Measurements from ENCODE around the gene TRPV4. TPM values are rescaled to one million over a fixed set of nuclear protein-coding genes. Genes with fewer than 3 reads are reported as not detected.
A peak's percentile ranks its signal among the peaks of the same experiment; 100 is the strongest.

TRPV4 gene
- total RNA-seq, 6 donors from 2014 or later, result 2.2 to 9.7 (median 5.4) TPM

DNA sequence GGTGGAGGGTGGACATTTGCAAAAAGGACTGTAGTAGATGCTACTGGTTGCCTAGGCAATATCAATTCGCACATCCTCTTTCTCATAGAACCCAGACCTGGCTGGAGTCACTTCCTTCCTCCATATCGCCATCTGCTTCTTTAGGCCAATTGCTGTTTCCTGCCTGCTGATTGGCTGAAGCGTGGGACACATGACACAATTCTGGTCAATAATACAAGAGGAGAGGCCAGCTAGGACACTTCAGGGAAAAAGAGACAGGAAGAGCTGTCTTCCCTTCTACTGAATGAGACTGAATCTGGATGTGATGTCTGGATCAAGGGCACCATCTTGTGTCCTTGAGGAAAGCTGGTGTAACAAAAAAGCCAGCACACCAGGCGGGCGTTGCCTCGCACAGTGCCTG, 53.8 kb downstream of the TRPV4 start:
- Histone ChIP-seq H3K4me1 (no peaks in the 10 kb centered on the region), H3K36me3 (no peaks in the 10 kb centered on the region), H3K4me3 (no peak overlapping the region), H3K27me3 (no peaks in the 10 kb centered on the region), H3K27ac (no peak overlapping the region), H3K9me3 (peaks cover 0 to 3% (median 0%) of the 10 kb centered on the region in 4 donors)
- no peak for DNase-seq
- no peak for TF ChIP-seq EP300 (IDR thresholded peaks at IDR 0.05)
- TF ChIP-seq, protein P1, sequence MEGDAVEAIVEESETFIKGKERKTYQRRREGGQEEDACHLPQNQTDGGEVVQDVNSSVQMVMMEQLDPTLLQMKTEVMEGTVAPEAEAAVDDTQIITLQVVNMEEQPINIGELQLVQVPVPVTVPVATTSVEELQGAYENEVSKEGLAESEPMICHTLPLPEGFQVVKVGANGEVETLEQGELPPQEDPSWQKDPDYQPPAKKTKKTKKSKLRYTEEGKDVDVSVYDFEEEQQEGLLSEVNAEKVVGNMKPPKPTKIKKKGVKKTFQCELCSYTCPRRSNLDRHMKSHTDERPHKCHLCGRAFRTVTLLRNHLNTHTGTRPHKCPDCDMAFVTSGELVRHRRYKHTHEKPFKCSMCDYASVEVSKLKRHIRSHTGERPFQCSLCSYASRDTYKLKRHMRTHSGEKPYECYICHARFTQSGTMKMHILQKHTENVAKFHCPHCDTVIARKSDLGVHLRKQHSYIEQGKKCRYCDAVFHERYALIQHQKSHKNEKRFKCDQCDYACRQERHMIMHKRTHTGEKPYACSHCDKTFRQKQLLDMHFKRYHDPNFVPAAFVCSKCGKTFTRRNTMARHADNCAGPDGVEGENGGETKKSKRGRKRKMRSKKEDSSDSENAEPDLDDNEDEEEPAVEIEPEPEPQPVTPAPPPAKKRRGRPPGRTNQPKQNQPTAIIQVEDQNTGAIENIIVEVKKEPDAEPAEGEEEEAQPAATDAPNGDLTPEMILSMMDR (IDR thresholded peaks at IDR 0.05), result no peak
- no peak for ATAC-seq (ENCODE audit: low FRiP score in 2 of 2)
- 75 to 82% methylated on average over 6 of the region's 6 CpGs for WGBS, 2 donors

- Histone ChIP-seq H3K27ac (no peak overlapping the region), H3K9me3 (peaks cover 0 to 3% (median 0%) of the 10 kb centered on the region in 4 donors), H3K36me3 (no peaks in the 10 kb centered on the region), H3K27me3 (no peaks in the 10 kb centered on the region), H3K4me3 (no peak overlapping the region), H3K4me1 (peaks cover 0 to 1% (median 0%) of the 10 kb centered on the region in 4 donors)
- WGBS, 2 donors, result 97 to 100% methylated on average over 1 of the region's 1 CpG
- TF ChIP-seq EP300 (IDR thresholded peaks at IDR 0.05) (no peak), POLR2A (IDR thresholded peaks at IDR 0.05) (no peak), POLR2AphosphoS5 (IDR thresholded peaks at IDR 0.05) (no peak)
- TF ChIP-seq, protein P1 (IDR thresholded peaks at IDR 0.05), result no peak
- no peak for ATAC-seq (ENCODE audit: low FRiP score in 2 of 2)
- no peak for DNase-seq
Observed at GRCh38 chr12:109778684-109779083, 54.5 kb downstream of the TRPV4 start.

- Histone ChIP-seq H3K27me3 (no peaks in the 10 kb centered on the region), H3K9me3 (peaks cover 0 to 3% (median 0%) of the 10 kb centered on the region in 4 donors), H3K36me3 (no peaks in the 10 kb centered on the region), H3K4me1 (peaks cover 0 to 10% (median 3%) of the 10 kb centered on the region in 4 donors), H3K27ac (no peak overlapping the region), H3K4me3 (no peak overlapping the region)
- 35 to 39% methylated on average over 5 of the region's 5 CpGs for WGBS, 2 donors
- ATAC-seq (ENCODE audit: low FRiP score in 2 of 2), result no peak
- DNase-seq, result no peak
- TF ChIP-seq POLR2A (IDR thresholded peaks at IDR 0.05), result no peak
- TF ChIP-seq, protein P1 (IDR thresholded peaks at IDR 0.05), result no peak
- TF ChIP-seq EP300 (IDR thresholded peaks at IDR 0.05), result no peak
- no peak for TF ChIP-seq POLR2AphosphoS5 (IDR thresholded peaks at IDR 0.05)
Observed at GRCh38 chr12:109777544-109777943, 55.7 kb downstream of the TRPV4 start.

DNA sequence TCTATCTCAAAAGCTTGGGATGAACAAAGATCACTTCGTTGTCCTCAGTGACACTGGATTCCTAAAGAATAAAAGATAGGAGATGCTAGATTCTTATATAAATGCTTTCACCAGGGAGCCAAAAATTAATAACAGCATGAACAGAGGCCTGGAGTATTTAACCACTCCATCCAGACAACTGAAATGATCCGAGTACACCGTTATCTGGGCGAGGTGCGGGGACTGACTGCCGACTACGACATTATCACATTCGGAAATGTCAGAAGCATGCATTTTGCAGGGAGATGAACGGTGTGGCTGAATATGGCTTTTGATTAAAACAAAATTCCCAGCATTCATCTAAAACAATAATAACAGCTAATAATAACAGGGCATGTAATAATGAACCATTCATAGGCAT, 56.6 kb downstream of the TRPV4 start:
- peaks cover 0 to 3% (median 0%) of the 10 kb centered on the region in 4 donors for H3K9me3 ChIP-seq
- DNase-seq (no peak), ATAC-seq (ENCODE audit: low FRiP score in 2 of 2) (no peak)
- TF ChIP-seq, protein P1 (IDR thresholded peaks at IDR 0.05), result no peak
- no peaks in the 10 kb centered on the region for H3K36me3 ChIP-seq
- WGBS, 2 donors, result 76 to 77% methylated on average over 9 of the region's 9 CpGs
- no peaks in the 10 kb centered on the region for H3K27me3 ChIP-seq
- peaks cover 0 to 10% (median 3%) of the 10 kb centered on the region in 4 donors for H3K4me1 ChIP-seq
- no peak overlapping the region for H3K4me3 ChIP-seq
- no peak overlapping the region for H3K27ac ChIP-seq

GRCh38 chr12:109775172-109775881, 57.9 kb downstream of the TRPV4 start:
- H3K4me1 ChIP-seq, result peaks cover 0 to 10% (median 3%) of the 10 kb centered on the region in 4 donors
- peaks cover 0 to 3% (median 0%) of the 10 kb centered on the region in 4 donors for H3K9me3 ChIP-seq
- TF ChIP-seq EP300 (IDR thresholded peaks at IDR 0.05), result no peak
- TF ChIP-seq, protein P1 (IDR thresholded peaks at IDR 0.05), result peak; percentile 75 to 86 (median 79)
- no peak for TF ChIP-seq POLR2A (IDR thresholded peaks at IDR 0.05)
- no peak overlapping the region for H3K27ac ChIP-seq
- ATAC-seq (ENCODE audit: low FRiP score in 2 of 2) (peak; percentile 80 to 82), DNase-seq (peak in 1 of 2 donors; percentile 68)
- H3K4me3 ChIP-seq, result no peak overlapping the region
- WGBS, 2 donors, result 21 to 27% methylated on average over 7 to 10 of the region's 10 CpGs
- no peaks in the 10 kb centered on the region for H3K27me3 ChIP-seq
- H3K36me3 ChIP-seq, result no peaks in the 10 kb centered on the region
